Fibroblast of lung (primary cell): ENCODE data around the gene PLB1. TPM values are rescaled to one million over a fixed set of nuclear protein-coding genes. Genes with fewer than 3 reads are reported as not detected.

Experiments used
- DNase-seq, 2 donors: peaks; one replicate each; pipeline versions ENCODE4 v3.0.0 to v3.0.0-alpha.2; 2010; ENCODE audit warnings: low read depth in 2 of 2
- H2AFZ ChIP-seq: 2 replicates; pipeline ENCODE4 v1.5.1; 2012; ENCODE audit warnings: low read length, control low read depth, inconsistent platforms
- H3K27ac ChIP-seq: 2 replicates; pipeline ENCODE4 v1.5.1; 2011; ENCODE audit warnings: low read length, control low read depth; ENCODE audit not compliant: insufficient read depth
- H3K27me3 ChIP-seq: 2 replicates; pipeline ENCODE4 v1.5.1; 2011; ENCODE audit warnings: mild to moderate bottlenecking, low read length; ENCODE audit not compliant: control insufficient read depth, insufficient read depth
- H3K36me3 ChIP-seq: 2 replicates; pipeline ENCODE4 v1.5.1; 2011; ENCODE audit warnings: low read length; ENCODE audit not compliant: control insufficient read depth, insufficient read depth
- H3K4me1 ChIP-seq: 2 replicates; pipeline ENCODE4 v1.5.1; 2011; ENCODE audit warnings: low read length; ENCODE audit not compliant: control insufficient read depth, insufficient read depth; ENCODE audit errors: extremely low read depth
- H3K4me2 ChIP-seq: 2 replicates; pipeline ENCODE4 v1.5.1; 2011; ENCODE audit warnings: low read length, control low read depth; ENCODE audit not compliant: insufficient read depth; ENCODE audit errors: extremely low read depth
- H3K4me3 ChIP-seq, 4 experiments: fragments of 200-600 bp in 1 of 4; sonication (generic) in 1 of 4; replicated peaks in 1 of 4; 2 replicates each; pipeline ENCODE4 v1.5.1; 2011 to 2016; ENCODE audit warnings: low read length in 4 of 4, low read depth in 3 of 4, mild to moderate bottlenecking in 3 of 4, control low read depth in 2 of 4, inconsistent platforms in 1 of 4, mixed read lengths in 1 of 4; ENCODE audit not compliant: insufficient read depth in 1 of 4; ENCODE audit errors: control extremely low read depth in 1 of 4
- H3K79me2 ChIP-seq: 2 replicates; pipeline ENCODE4 v1.5.1; 2012; ENCODE audit warnings: mild to moderate bottlenecking, low read length, inconsistent platforms; ENCODE audit not compliant: control insufficient read depth, insufficient read depth
- H3K9ac ChIP-seq: 2 replicates; pipeline ENCODE4 v1.5.1; 2011; ENCODE audit warnings: mild to moderate bottlenecking, low read length, control low read depth; ENCODE audit not compliant: insufficient read depth
- H3K9me3 ChIP-seq: 2 replicates; pipeline ENCODE4 v1.5.1; 2012; ENCODE audit warnings: low read depth, low read length; ENCODE audit not compliant: control insufficient read depth, insufficient read depth
- H4K20me1 ChIP-seq: 2 replicates; pipeline ENCODE4 v1.5.1; 2011; ENCODE audit warnings: low read length; ENCODE audit not compliant: control insufficient read depth, insufficient read depth; ENCODE audit errors: extremely low read depth
- CTCF ChIP-seq, 2 donors: IDR thresholded peaks in 1 of 2; conservative IDR thresholded peaks in 1 of 2; 1 replicate in 1 of 2; 2 replicates in 1 of 2; pipeline ENCODE4 v1.5.1; 2011 to 2012; ENCODE audit warnings: low read length in 2 of 2, control low read depth in 1 of 2, inconsistent platforms in 1 of 2, low read depth in 1 of 2, mild to moderate bottlenecking in 1 of 2
- EZH2 ChIP-seq: IDR thresholded peaks from 2 replicates; pipeline ENCODE4 v1.5.1; 2012; ENCODE audit warnings: low read length, control low read depth, mild to moderate bottlenecking; ENCODE audit errors: missing control alignments
- polyA plus RNA-seq, 2 donors: library from polyadenylated mRNA; depleted of rRNA in 1 of 2; stranded (reverse) in 1 of 2; unstranded in 1 of 2; fragments of >200 nt; gene quantifications; 2 replicates each; pipeline ENCODE4 v1.2.1, GENCODE V29; 2011 to 2012; ENCODE audit warnings: missing spikeins in 1 of 2
- total RNA-seq: library from RNA; depleted of rRNA; stranded (reverse); fragments of >200 nt; gene quantifications from 2 replicates; pipeline ENCODE4 v1.2.1, GENCODE V29; 2014

PLB1 gene
- total and polyA plus RNA-seq, 2 donors (not counting 1 experiment from before 2014, with no cell fraction given): 0.70 to 1.8 TPM

- Histone ChIP-seq H3K36me3 (no peaks in the 10 kb centered on the region), H3K27ac (no peak overlapping the region), H3K4me2 (no peak overlapping the region), H2AFZ (no peak overlapping the region), H3K4me1 (peaks cover 29% of the 10 kb centered on the region), H3K4me3 (no peak overlapping the region), H4K20me1 (no peaks in the 10 kb centered on the region), H3K27me3 (no peaks in the 10 kb centered on the region), H3K9me3 (no peaks in the 10 kb centered on the region), H3K9ac (no peak overlapping the region), H3K79me2 (no peaks in the 10 kb centered on the region)
- TF ChIP-seq EZH2: no peak
- no peak for TF ChIP-seq CTCF (conservative IDR thresholded peaks at IDR 0.05 in 1 of 2, IDR thresholded peaks at IDR 0.05 in 1 of 2; ENCODE audit: low read depth in 1 of 2, low read length in 2 of 2)
- DNase-seq: no peak
These were observed 163.3 kb downstream of the PLB1 start for GRCh38 chr2:28659127-28659526.

GRCh38 chr2:28661589-28662001 lies 165.7 kb downstream of the PLB1 start:
- TF ChIP-seq CTCF (conservative IDR thresholded peaks at IDR 0.05 in 1 of 2, IDR thresholded peaks at IDR 0.05 in 1 of 2; ENCODE audit: low read depth in 1 of 2, low read length in 2 of 2) (peak in 1 of 2 donors; percentile 2), EZH2 (no peak)
- Histone ChIP-seq H4K20me1 (no peaks in the 10 kb centered on the region), H3K27me3 (no peaks in the 10 kb centered on the region), H3K4me3 (no peak overlapping the region), H3K27ac (no peak overlapping the region), H3K4me1 (peaks cover 36% of the 10 kb centered on the region), H2AFZ (no peak overlapping the region), H3K4me2 (peak overlapping the region; percentile 42), H3K79me2 (no peaks in the 10 kb centered on the region), H3K9me3 (no peaks in the 10 kb centered on the region), H3K36me3 (no peaks in the 10 kb centered on the region), H3K9ac (no peak overlapping the region)
- DNase-seq: peak; percentile 87 to 93

- Histone ChIP-seq H3K36me3 (no peaks in the 10 kb centered on the region), H3K4me1 (peaks cover 37% of the 10 kb centered on the region), H3K4me3 (no peak overlapping the region), H3K27me3 (no peaks in the 10 kb centered on the region), H3K27ac (no peak overlapping the region), H3K4me2 (no peak overlapping the region), H3K79me2 (no peaks in the 10 kb centered on the region), H3K9ac (no peak overlapping the region), H3K9me3 (no peaks in the 10 kb centered on the region), H2AFZ (no peak overlapping the region), H4K20me1 (no peaks in the 10 kb centered on the region)
- TF ChIP-seq EZH2 (no peak), CTCF (conservative IDR thresholded peaks at IDR 0.05 in 1 of 2, IDR thresholded peaks at IDR 0.05 in 1 of 2; ENCODE audit: low read depth in 1 of 2, low read length in 2 of 2) (no peak)
- no peak for DNase-seq
These were observed 166.2 kb downstream of the PLB1 start for GRCh38 chr2:28662044-28662443.
